Measurements from ENCODE around the gene DVL1. TPM values are rescaled to one million over a fixed set of nuclear protein-coding genes. Genes with fewer than 3 reads are reported as not detected.
"Not testable (repeated sequence)": the region's sequence is repeated elsewhere in the genome, so short reads cannot be mapped to it uniquely, and the experiment has no call there.

Gene DVL1
- polyA plus RNA-seq, 1 experiment = 8.9 TPM

- CTCF ChIA-PET = no interaction called here
- H3K27me3 ChIP-seq (ENCODE audit: control insufficient read depth, insufficient read depth, low read length) = no peaks in the 10 kb centered on the region
- H3K27ac ChIP-seq (ENCODE audit: low read depth, low read length) = no peak overlapping the region
- H3K9me3 ChIP-seq (ENCODE audit: control insufficient read depth, insufficient read depth, low read length) = no peaks in the 10 kb centered on the region; the same call in 1 of the 2 replicates
- TF ChIP-seq, protein P1, sequence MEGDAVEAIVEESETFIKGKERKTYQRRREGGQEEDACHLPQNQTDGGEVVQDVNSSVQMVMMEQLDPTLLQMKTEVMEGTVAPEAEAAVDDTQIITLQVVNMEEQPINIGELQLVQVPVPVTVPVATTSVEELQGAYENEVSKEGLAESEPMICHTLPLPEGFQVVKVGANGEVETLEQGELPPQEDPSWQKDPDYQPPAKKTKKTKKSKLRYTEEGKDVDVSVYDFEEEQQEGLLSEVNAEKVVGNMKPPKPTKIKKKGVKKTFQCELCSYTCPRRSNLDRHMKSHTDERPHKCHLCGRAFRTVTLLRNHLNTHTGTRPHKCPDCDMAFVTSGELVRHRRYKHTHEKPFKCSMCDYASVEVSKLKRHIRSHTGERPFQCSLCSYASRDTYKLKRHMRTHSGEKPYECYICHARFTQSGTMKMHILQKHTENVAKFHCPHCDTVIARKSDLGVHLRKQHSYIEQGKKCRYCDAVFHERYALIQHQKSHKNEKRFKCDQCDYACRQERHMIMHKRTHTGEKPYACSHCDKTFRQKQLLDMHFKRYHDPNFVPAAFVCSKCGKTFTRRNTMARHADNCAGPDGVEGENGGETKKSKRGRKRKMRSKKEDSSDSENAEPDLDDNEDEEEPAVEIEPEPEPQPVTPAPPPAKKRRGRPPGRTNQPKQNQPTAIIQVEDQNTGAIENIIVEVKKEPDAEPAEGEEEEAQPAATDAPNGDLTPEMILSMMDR (IDR thresholded peaks at IDR 0.05; ENCODE audit: low read depth, low read length) = no peak
- POLR2A ChIA-PET = no interaction called here
- H3K4me3 ChIP-seq (ENCODE audit: low read depth, low read length) = no peak overlapping the region
- DNase-seq (ENCODE audit: low read depth, low spot score) = no peak
Measured at GRCh38 chr1:1320666-1321448, 28.4 kb downstream of the DVL1 start.

DNA sequence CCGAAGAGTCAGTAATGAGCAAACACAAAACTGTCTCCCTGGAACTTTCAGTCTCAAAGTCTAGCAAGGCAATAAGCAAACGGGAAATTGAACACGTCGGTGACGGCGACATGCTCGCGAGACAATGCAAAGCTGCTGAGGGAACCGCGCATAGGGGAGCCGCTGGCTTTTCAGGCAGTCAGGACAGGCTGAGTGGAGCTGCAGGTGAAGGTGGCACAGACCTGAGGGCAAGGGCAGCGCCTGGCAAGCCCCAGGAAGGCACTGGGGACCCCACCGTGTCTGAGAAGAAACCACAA is 29.6 kb downstream of the DVL1 start:
- TF ChIP-seq, protein P1 (IDR thresholded peaks at IDR 0.05; ENCODE audit: low read depth, low read length) = no peak
- H3K27ac ChIP-seq (ENCODE audit: low read depth, low read length) = no peak overlapping the region
- no peak for DNase-seq (ENCODE audit: low read depth, low spot score)
- H3K27me3 ChIP-seq (ENCODE audit: control insufficient read depth, insufficient read depth, low read length) = no peaks in the 10 kb centered on the region
- no peak overlapping the region for H3K4me3 ChIP-seq (ENCODE audit: low read depth, low read length)
- H3K9me3 ChIP-seq (ENCODE audit: control insufficient read depth, insufficient read depth, low read length) = no peaks in the 10 kb centered on the region; the same call in 1 of the 2 replicates
- ChIA-PET CTCF (no interaction called here), POLR2A (no interaction called here)

DNA sequence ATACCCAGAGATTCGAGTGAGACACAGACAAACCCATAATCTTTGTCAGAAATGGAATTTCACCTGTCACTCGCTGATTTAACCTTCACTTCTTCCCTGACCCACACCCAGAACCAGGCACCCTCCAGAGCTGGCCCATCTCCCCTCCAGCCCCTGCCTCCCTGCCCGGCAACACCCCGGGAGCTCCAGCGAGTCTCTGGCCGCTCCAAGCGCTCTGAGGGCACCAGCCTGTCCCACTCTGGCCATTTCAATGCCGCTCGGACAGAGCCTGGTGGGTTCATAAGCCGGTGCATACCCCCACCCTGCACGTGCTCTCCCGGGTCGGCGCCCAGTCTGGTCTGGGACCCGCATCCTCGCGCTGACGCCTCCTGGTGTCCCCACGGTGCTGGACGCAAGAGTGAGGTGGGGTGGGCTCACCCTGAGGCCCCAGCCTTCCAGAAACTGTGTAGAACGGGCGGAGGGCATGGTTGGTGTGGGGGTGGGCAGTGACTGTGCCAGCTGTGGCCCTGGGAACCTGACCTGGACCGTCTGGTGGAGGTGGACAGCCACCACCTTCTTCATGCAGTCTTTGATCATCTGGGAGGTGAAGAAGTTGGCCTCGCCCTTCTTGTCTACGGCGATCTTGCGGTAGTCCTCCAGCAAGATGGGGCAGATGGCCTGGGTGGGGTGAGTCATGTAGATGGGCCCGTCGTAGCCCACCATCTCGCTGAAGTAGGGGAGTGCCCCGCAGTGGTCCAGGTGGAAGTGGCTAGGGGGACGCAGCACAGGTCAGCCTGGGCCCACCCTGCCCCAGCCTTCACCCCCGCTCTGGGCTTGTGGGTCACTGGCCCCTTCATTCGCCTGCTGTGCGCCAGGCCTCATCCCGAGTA is 30.2 kb downstream of the DVL1 start:
- peak overlapping the region; percentile 77 for H3K27ac ChIP-seq (ENCODE audit: low read depth, low read length)
- ChIA-PET POLR2A (no interaction called here), CTCF (no interaction called here)
- H3K4me3 ChIP-seq (ENCODE audit: low read depth, low read length) = no peak overlapping the region
- TF ChIP-seq, protein P1 (IDR thresholded peaks at IDR 0.05; ENCODE audit: low read depth, low read length) = no peak
- no peaks in the 10 kb centered on the region; the same call in 1 of the 2 replicates for H3K9me3 ChIP-seq (ENCODE audit: control insufficient read depth, insufficient read depth, low read length)
- H3K27me3 ChIP-seq (ENCODE audit: control insufficient read depth, insufficient read depth, low read length) = no peaks in the 10 kb centered on the region
- DNase-seq (ENCODE audit: low read depth, low spot score) = no peak

GRCh38 chr1:1318131-1318652 is 31.0 kb downstream of the DVL1 start:
- H3K4me3 ChIP-seq (ENCODE audit: low read depth, low read length) = no peak overlapping the region
- H3K9me3 ChIP-seq (ENCODE audit: control insufficient read depth, insufficient read depth, low read length) = no peaks in the 10 kb centered on the region; the same call in 1 of the 2 replicates
- no peaks in the 10 kb centered on the region for H3K27me3 ChIP-seq (ENCODE audit: control insufficient read depth, insufficient read depth, low read length)
- DNase-seq (ENCODE audit: low read depth, low spot score) = peak; percentile 83
- TF ChIP-seq, protein P1 (IDR thresholded peaks at IDR 0.05; ENCODE audit: low read depth, low read length) = no peak
- H3K27ac ChIP-seq (ENCODE audit: low read depth, low read length) = peak overlapping the region; percentile 77
- ChIA-PET POLR2A (no interaction called here), CTCF (no interaction called here)

DNA sequence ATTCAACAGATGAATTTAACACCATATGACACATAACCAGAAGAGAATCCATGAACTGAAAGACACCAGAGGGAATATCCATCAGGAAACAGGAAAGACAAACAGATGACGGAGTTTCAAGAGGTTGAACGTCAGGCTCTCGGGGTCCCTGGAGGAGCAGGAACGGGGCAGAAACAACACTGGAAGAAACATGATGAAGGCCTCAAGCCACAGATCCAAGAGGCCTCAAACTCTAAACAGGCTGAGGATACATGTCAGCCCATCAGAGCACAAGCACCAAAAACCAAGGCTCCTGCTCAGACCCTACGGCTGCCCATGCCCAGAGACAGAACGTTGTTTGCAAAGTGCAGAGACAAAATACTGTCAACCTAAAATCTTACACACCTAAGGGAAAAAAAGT is 31.8 kb downstream of the DVL1 start:
- H3K27ac ChIP-seq (ENCODE audit: low read depth, low read length) = no peak overlapping the region
- no peak for DNase-seq (ENCODE audit: low read depth, low spot score)
- no peaks in the 10 kb centered on the region for H3K27me3 ChIP-seq (ENCODE audit: control insufficient read depth, insufficient read depth, low read length)
- H3K9me3 ChIP-seq (ENCODE audit: control insufficient read depth, insufficient read depth, low read length) = no peaks in the 10 kb centered on the region; the same call in 1 of the 2 replicates
- ChIA-PET POLR2A (no interaction called here), CTCF (no interaction called here)
- no peak overlapping the region for H3K4me3 ChIP-seq (ENCODE audit: low read depth, low read length)
- TF ChIP-seq, protein P1 (IDR thresholded peaks at IDR 0.05; ENCODE audit: low read depth, low read length) = no peak

- POLR2A ChIA-PET; H3K9me3 ChIP-seq (ENCODE audit: control insufficient read depth, insufficient read depth, low read length); H3K27ac ChIP-seq (ENCODE audit: low read depth, low read length); H3K27me3 ChIP-seq (ENCODE audit: control insufficient read depth, insufficient read depth, low read length); CTCF ChIA-PET; DNase-seq (ENCODE audit: low read depth, low spot score); H3K4me3 ChIP-seq (ENCODE audit: low read depth, low read length): not testable (repeated sequence)
Measured at GRCh38 chr1:1316199-1316598, 33.0 kb downstream of the DVL1 start.

Measured in AG04450 (cell line).